Activated CD8-positive, alpha-beta memory T cell treated with anti-CD3 and anti-CD28 coated beads, Interleukin-2, amount 50 U/mL, for 24 hours (primary cell): ENCODE measurements around the gene CD96.

Experiments
- DNase-seq: peaks from one replicate; pipeline ENCODE4 v3.0.0-alpha.2; 2020; ENCODE audit errors: extremely low read depth

Gene CD96

GRCh38 chr3:111594205-111594604, 52.2 kb downstream of the CD96 start:
- DNase-seq: no peak

- DNase-seq: no peak
These were observed 52.8 kb downstream of the CD96 start for GRCh38 chr3:111594781-111595180.

- no peak for DNase-seq
These were observed 53.2 kb downstream of the CD96 start, which contains the start of gene ZBED2 for GRCh38 chr3:111595232-111595631. Gene ZBED2, minus strand, starts transcription at chr3:111595346. Its CDS starts 1,145 bp downstream, at chr3:111594201.

GRCh38 chr3:111596328-111596727, 54.3 kb downstream of the CD96 start:
- no peak for DNase-seq

- no peak for DNase-seq
These were observed 56.1 kb downstream of the CD96 start for GRCh38 chr3:111598139-111598538.

- DNase-seq: no peak
These were observed 56.6 kb downstream of the CD96 start for GRCh38 chr3:111598552-111598951.

GRCh38 chr3:111601810-111602209, 59.8 kb downstream of the CD96 start:
- no peak for DNase-seq

- no peak for DNase-seq
These were observed 61.7 kb downstream of the CD96 start for GRCh38 chr3:111603679-111604078.

- DNase-seq: no peak
These were observed 62.1 kb downstream of the CD96 start for GRCh38 chr3:111604119-111604518.

GRCh38 chr3:111605018-111605417, 63.0 kb downstream of the CD96 start:
- DNase-seq: no peak

- no peak for DNase-seq
These were observed 63.5 kb downstream of the CD96 start for GRCh38 chr3:111605493-111605892.

GRCh38 chr3:111607240-111607920, 65.4 kb downstream of the CD96 start:
- no peak for DNase-seq

- no peak for DNase-seq
These were observed 66.4 kb downstream of the CD96 start for GRCh38 chr3:111608383-111608782.

GRCh38 chr3:111609700-111610099, 67.7 kb downstream of the CD96 start:
- no peak for DNase-seq

- no peak for DNase-seq
These were observed 68.2 kb downstream of the CD96 start for GRCh38 chr3:111610189-111610588.

- DNase-seq: no peak
These were observed 68.6 kb downstream of the CD96 start for GRCh38 chr3:111610612-111611054.

- DNase-seq: no peak
These were observed 71.3 kb downstream of the CD96 start for GRCh38 chr3:111613294-111613693.

GRCh38 chr3:111615880-111616279, 73.9 kb downstream of the CD96 start:
- DNase-seq: no peak

- no peak for DNase-seq
These were observed 74.6 kb downstream of the CD96 start for GRCh38 chr3:111616417-111617105.

GRCh38 chr3:111617406-111617805, 75.4 kb downstream of the CD96 start:
- no peak for DNase-seq

- DNase-seq: no peak
These were observed 76.1 kb downstream of the CD96 start for GRCh38 chr3:111617912-111618601.

GRCh38 chr3:111618945-111619344, 76.9 kb downstream of the CD96 start:
- no peak for DNase-seq

- DNase-seq: no peak
These were observed 77.8 kb downstream of the CD96 start for GRCh38 chr3:111619833-111620232.
